Liver (tissue), 9 donors: ENCODE measurements around the gene ASB12. TPM values are rescaled to one million over a fixed set of nuclear protein-coding genes. Genes with fewer than 3 reads are reported as not detected.

Source experiments
- DNase-seq: peaks from one replicate; pipeline ENCODE4 v3.0.0-alpha.2; 2017; ENCODE audit warnings: low spot score
- H3K27ac ChIP-seq, 2 donors: one replicate each; pipeline ENCODE4 v1.7.0; 2013; ENCODE audit warnings: inconsistent platforms in 2 of 2, low read length in 2 of 2, control low read depth in 1 of 2, low read depth in 1 of 2, mild to moderate bottlenecking in 1 of 2
- H3K27me3 ChIP-seq, 4 donors: one replicate each; pipeline versions ENCODE4 v1.6.1 to v1.7.0; 2013; ENCODE audit warnings: low read length in 3 of 4, inconsistent platforms in 1 of 4, mild to moderate bottlenecking in 1 of 4, moderate library complexity in 1 of 4; ENCODE audit not compliant: control insufficient read depth in 4 of 4, insufficient read depth in 4 of 4
- H3K36me3 ChIP-seq, 4 donors: one replicate each; pipeline versions ENCODE4 v1.6.1 to v1.7.0; 2013; ENCODE audit warnings: low read length in 3 of 4, mild to moderate bottlenecking in 3 of 4, low read depth in 1 of 4, moderate library complexity in 1 of 4; ENCODE audit not compliant: control insufficient read depth in 4 of 4, insufficient read depth in 3 of 4
- H3K4me1 ChIP-seq, 4 donors: one replicate each; pipeline versions ENCODE4 v1.6.1 to v1.7.0; 2013; ENCODE audit warnings: low read length in 3 of 4, mild to moderate bottlenecking in 3 of 4, moderate library complexity in 1 of 4; ENCODE audit not compliant: control insufficient read depth in 4 of 4, insufficient read depth in 4 of 4
- H3K4me3 ChIP-seq, 3 donors: one replicate each; pipeline versions ENCODE4 v1.6.1 to v1.7.0; 2013; ENCODE audit warnings: low read length in 3 of 3, control low read depth in 1 of 3, low read depth in 1 of 3, mild to moderate bottlenecking in 1 of 3
- H3K9ac ChIP-seq, 2 donors: one replicate each; pipeline ENCODE4 v1.7.0; 2013; ENCODE audit warnings: low read length in 2 of 2, mild to moderate bottlenecking in 2 of 2, moderate library complexity in 2 of 2, control low read depth in 1 of 2, low read depth in 1 of 2
- H3K9me3 ChIP-seq, 4 donors: one replicate each; pipeline versions ENCODE4 v1.6.1 to v1.7.0; 2013; ENCODE audit warnings: low read length in 3 of 4; ENCODE audit not compliant: control insufficient read depth in 4 of 4
- EGR1 ChIP-seq, 2 donors: IDR thresholded peaks; 2 replicates each; pipeline ENCODE4 v1.6.1; 2016 to 2018; ENCODE audit warnings: antibody characterized with exemption in 2 of 2, low read depth in 2 of 2
- FOXA1 ChIP-seq: IDR thresholded peaks from 2 replicates; pipeline ENCODE4 v1.6.1; 2016; ENCODE audit warnings: antibody characterized with exemption
- FOXA2 ChIP-seq: IDR thresholded peaks from 2 replicates; pipeline ENCODE4 v1.6.1; 2016; ENCODE audit warnings: antibody characterized with exemption
- HNF4A ChIP-seq, 2 donors: conservative IDR thresholded peaks; 2 replicates each; pipeline ENCODE4 v1.6.1; 2016; ENCODE audit warnings: antibody characterized with exemption in 2 of 2, mild to moderate bottlenecking in 2 of 2
- HNF4G ChIP-seq: IDR thresholded peaks from 2 replicates; pipeline ENCODE4 v1.6.1; 2016; ENCODE audit warnings: antibody characterized with exemption
- JUND ChIP-seq, 2 donors: IDR thresholded peaks; 2 replicates each; pipeline ENCODE4 v1.6.1; 2016; ENCODE audit warnings: antibody characterized with exemption in 2 of 2
- MAX ChIP-seq: IDR thresholded peaks from 2 replicates; pipeline ENCODE4 v1.6.1; 2016; ENCODE audit warnings: antibody characterized with exemption
- NR2F2 ChIP-seq: IDR thresholded peaks from 2 replicates; pipeline ENCODE4 v1.6.1; 2016; ENCODE audit warnings: antibody characterized with exemption
- RAD21 ChIP-seq, 2 donors: IDR thresholded peaks; 2 replicates each; pipeline ENCODE4 v1.6.1; 2016; ENCODE audit warnings: antibody characterized with exemption in 2 of 2, mild to moderate bottlenecking in 2 of 2
- REST ChIP-seq: IDR thresholded peaks from 2 replicates; pipeline ENCODE4 v1.6.1; 2016; ENCODE audit warnings: antibody characterized with exemption, mild to moderate bottlenecking
- RXRA ChIP-seq, 2 donors: IDR thresholded peaks; 2 replicates each; pipeline ENCODE4 v1.6.1; 2017 to 2018; ENCODE audit warnings: antibody characterized with exemption in 2 of 2, mild to moderate bottlenecking in 1 of 2
- SP1 ChIP-seq: IDR thresholded peaks from 2 replicates; pipeline ENCODE4 v1.6.1; 2018; ENCODE audit warnings: antibody characterized with exemption, mild to moderate bottlenecking
- TAF1 ChIP-seq: conservative IDR thresholded peaks from 2 replicates; pipeline ENCODE4 v1.6.1; 2016; ENCODE audit warnings: antibody characterized with exemption, mild to moderate bottlenecking
- YY1 ChIP-seq: IDR thresholded peaks from 2 replicates; pipeline ENCODE4 v1.6.1; 2016; ENCODE audit warnings: antibody characterized with exemption, mild to moderate bottlenecking
- WGBS: extraction: QIAGEN DNeasy Blood & Tissue Kit; methylation state at CpG from one replicate; pipeline ENCODE4 v1.1.7; 2013; 5-methylcytosine and 5-hydroxymethylcytosine counted together
- polyA plus RNA-seq, 2 donors: library from polyadenylated mRNA; stranded (reverse) in 1 of 2; unstranded in 1 of 2; fragments of 200-250 nt in 1 of 2; fragments of >200 nt in 1 of 2; fragmentation: Nextera tagmentation in 1 of 2; extraction: Ambion mirVana in 1 of 2; gene quantifications; one replicate each; pipeline versions ENCODE4 v1.2.1 to v1.2.3, GENCODE V29; 2013 to 2015
- total RNA-seq, 2 donors: library from RNA; depleted of rRNA; stranded (reverse); fragments of >200 nt; gene quantifications; one replicate each; pipeline ENCODE4 v1.2.3, GENCODE V29; 2014
- TF ChIP-seq, protein P1 (sequence below): IDR thresholded peaks from 2 replicates; pipeline ENCODE4 v1.6.1; 2016; ENCODE audit warnings: antibody characterized with exemption
- TF ChIP-seq, protein P2 (sequence below): IDR thresholded peaks from 2 replicates; pipeline ENCODE4 v1.6.1; 2016; ENCODE audit warnings: antibody characterized with exemption
- donor health status: healthy.
- donor health status: healthy.
- donor health status: healthy.
- donor health status: healthy.
- donor health status: healthy.

The ASB12 gene
- total and polyA plus RNA-seq, 4 donors, result 0.03 TPM; not detected in 3

DNA sequence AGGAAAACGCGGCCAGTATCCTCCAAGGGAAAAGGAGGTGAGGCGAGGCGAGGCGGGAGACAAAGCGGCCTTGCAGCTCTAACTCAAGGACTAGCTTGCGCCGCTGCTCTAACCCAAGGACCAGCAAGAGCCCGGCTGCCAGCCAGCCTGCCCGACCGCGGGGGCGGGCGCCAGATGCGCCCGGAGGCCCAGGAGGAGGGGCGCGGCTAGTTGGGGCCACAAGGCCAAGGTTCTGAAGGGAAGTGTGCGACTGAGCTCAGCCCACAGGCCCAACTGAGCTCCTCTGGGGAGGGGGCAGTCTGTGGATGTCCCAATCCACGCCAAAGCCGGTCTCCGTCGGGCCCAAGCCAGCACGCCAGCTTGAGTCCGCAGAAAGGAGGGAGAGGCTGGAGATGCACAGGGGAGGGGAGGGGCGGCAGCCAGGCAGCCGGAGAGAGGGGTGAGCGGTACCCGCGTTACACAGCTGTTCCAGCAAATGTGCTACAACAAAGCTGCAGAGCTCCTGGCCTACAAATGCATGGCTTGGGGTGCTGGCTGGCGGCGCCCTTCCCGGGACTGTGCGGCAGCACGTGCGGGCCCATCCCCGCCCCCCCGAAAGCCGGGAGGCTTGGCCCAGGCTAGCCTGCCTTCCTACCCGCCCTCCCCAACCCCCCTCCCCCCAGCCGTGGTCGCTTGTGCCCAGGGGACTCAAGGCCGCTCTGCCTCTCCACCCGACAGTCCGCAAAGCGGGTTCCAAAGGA is 25.5 kb downstream of the ASB12 start:
- H3K36me3 ChIP-seq, result no peaks in the 10 kb centered on the region
- peak; percentile 37 for DNase-seq
- peak overlapping the region in 1 of 2 donors; percentile 14 for H3K9ac ChIP-seq
- peaks cover 0 to 32% (median 20%) of the 10 kb centered on the region in 4 donors for H3K4me1 ChIP-seq
- TF ChIP-seq YY1, result no peak
- TF ChIP-seq FOXA2, result no peak
- TF ChIP-seq REST, result no peak
- no peak for TF ChIP-seq EGR1 (IDR thresholded peaks at IDR 0.05; ENCODE audit: low read depth in 2 of 2)
- no peak for TF ChIP-seq FOXA1
- TF ChIP-seq RXRA (IDR thresholded peaks at IDR 0.05), result no peak
- TF ChIP-seq MAX, result no peak
- TF ChIP-seq NR2F2, result no peak
- no peak for TF ChIP-seq RAD21 (IDR thresholded peaks at IDR 0.05)
- peak overlapping the region; percentile 67 to 82 (median 75) for H3K4me3 ChIP-seq
- H3K9me3 ChIP-seq, result no peaks in the 10 kb centered on the region
- peak overlapping the region; percentile 91 to 96 for H3K27ac ChIP-seq
- no peaks in the 10 kb centered on the region for H3K27me3 ChIP-seq
- under 1% methylated on average over 46 of the region's 46 CpGs for WGBS

GRCh38 chrX:64204252-64204651 is 26.2 kb downstream of the ASB12 start:
- Histone ChIP-seq H3K36me3 (no peaks in the 10 kb centered on the region), H3K27me3 (no peaks in the 10 kb centered on the region), H3K9me3 (no peaks in the 10 kb centered on the region), H3K9ac (peak overlapping the region in 1 of 2 donors; percentile 14), H3K27ac (peak overlapping the region; percentile 70 to 91), H3K4me3 (peak overlapping the region in 2 of 3 donors; percentile 75 to 82), H3K4me1 (peaks cover 0 to 32% (median 20%) of the 10 kb centered on the region in 4 donors)
- peak; percentile 40 for DNase-seq
- TF ChIP-seq SP1 (peak; percentile 64), RAD21 (IDR thresholded peaks at IDR 0.05) (peak in 1 of 2 donors; percentile 4), TAF1 (no peak), MAX (no peak), HNF4A (conservative IDR thresholded peaks at IDR 0.05) (peak; percentile 69 to 76), HNF4G (peak; percentile 43), EGR1 (IDR thresholded peaks at IDR 0.05; ENCODE audit: low read depth in 2 of 2) (no peak), FOXA2 (no peak), REST (no peak), RXRA (IDR thresholded peaks at IDR 0.05) (peak; percentile 63 to 66), JUND (IDR thresholded peaks at IDR 0.05) (no peak)
- TF ChIP-seq, protein P1, sequence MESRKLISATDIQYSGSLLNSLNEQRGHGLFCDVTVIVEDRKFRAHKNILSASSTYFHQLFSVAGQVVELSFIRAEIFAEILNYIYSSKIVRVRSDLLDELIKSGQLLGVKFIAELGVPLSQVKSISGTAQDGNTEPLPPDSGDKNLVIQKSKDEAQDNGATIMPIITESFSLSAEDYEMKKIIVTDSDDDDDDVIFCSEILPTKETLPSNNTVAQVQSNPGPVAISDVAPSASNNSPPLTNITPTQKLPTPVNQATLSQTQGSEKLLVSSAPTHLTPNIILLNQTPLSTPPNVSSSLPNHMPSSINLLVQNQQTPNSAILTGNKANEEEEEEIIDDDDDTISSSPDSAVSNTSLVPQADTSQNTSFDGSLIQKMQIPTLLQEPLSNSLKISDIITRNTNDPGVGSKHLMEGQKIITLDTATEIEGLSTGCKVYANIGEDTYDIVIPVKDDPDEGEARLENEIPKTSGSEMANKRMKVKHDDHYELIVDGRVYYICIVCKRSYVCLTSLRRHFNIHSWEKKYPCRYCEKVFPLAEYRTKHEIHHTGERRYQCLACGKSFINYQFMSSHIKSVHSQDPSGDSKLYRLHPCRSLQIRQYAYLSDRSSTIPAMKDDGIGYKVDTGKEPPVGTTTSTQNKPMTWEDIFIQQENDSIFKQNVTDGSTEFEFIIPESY, result no peak
- TF ChIP-seq, protein P2, sequence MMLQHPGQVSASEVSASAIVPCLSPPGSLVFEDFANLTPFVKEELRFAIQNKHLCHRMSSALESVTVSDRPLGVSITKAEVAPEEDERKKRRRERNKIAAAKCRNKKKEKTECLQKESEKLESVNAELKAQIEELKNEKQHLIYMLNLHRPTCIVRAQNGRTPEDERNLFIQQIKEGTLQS, result no peak
- WGBS, result 16% methylated on average over 23 of the region's 23 CpGs
